ENCODE measurements around the gene PAM.

Gene PAM

DNA sequence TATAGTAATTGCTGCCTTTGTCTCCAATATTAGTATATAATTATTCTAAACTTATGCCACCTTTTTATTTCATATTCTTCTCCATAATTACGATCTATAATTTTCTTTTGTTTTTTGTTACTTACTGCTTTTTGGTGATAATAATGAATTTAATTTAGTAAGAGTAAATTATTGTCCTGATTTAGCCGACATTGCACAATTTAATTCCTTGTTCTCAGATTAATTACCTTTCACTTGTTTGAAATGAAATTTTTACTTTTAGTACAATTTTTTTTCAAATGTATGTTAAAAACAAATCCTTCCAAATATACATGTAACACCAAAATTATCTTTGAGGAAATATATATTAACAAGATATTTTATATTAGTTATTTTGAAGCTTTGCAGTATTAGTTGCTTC, 201.5 kb downstream of the PAM start:
- Histone ChIP-seq H3K27me3 (ENCODE audit: insufficient read depth, low read depth, severe bottlenecking) (no peaks in the 10 kb centered on the region), H3K4me3 (ENCODE audit: low read depth, low read length) (no peak overlapping the region), H3K27ac (no peak overlapping the region), H3K9me3 (ENCODE audit: severe bottlenecking) (no peaks in the 10 kb centered on the region), H3K36me3 (no peaks in the 10 kb centered on the region)
- TF ChIP-seq, protein P1, sequence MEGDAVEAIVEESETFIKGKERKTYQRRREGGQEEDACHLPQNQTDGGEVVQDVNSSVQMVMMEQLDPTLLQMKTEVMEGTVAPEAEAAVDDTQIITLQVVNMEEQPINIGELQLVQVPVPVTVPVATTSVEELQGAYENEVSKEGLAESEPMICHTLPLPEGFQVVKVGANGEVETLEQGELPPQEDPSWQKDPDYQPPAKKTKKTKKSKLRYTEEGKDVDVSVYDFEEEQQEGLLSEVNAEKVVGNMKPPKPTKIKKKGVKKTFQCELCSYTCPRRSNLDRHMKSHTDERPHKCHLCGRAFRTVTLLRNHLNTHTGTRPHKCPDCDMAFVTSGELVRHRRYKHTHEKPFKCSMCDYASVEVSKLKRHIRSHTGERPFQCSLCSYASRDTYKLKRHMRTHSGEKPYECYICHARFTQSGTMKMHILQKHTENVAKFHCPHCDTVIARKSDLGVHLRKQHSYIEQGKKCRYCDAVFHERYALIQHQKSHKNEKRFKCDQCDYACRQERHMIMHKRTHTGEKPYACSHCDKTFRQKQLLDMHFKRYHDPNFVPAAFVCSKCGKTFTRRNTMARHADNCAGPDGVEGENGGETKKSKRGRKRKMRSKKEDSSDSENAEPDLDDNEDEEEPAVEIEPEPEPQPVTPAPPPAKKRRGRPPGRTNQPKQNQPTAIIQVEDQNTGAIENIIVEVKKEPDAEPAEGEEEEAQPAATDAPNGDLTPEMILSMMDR (IDR thresholded peaks at IDR 0.05; ENCODE audit: low read depth, low read length), result no peak
- DNase-seq, result no peak

DNA sequence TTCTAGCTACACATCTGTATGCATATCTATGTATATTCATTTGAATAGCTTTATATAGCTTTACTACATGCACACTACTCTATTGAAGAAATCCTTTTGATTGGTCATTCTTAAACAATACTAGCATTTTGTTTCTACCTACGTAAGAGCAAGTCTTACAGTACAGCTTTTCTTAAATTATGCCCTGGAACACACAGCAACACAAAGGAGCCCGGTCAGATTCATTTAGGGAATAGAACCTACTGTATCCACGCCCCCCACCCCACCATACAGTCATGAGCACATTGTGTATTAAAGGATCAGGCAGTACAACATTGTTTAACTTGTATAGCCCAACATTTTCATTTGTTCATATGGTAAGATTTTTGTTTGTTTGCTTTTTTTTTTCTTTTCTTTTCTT, 202.0 kb downstream of the PAM start:
- no peak overlapping the region for H3K27ac ChIP-seq
- TF ChIP-seq, protein P1 (IDR thresholded peaks at IDR 0.05; ENCODE audit: low read depth, low read length), result no peak
- H3K36me3 ChIP-seq, result no peaks in the 10 kb centered on the region
- no peaks in the 10 kb centered on the region for H3K27me3 ChIP-seq (ENCODE audit: insufficient read depth, low read depth, severe bottlenecking)
- no peaks in the 10 kb centered on the region for H3K9me3 ChIP-seq (ENCODE audit: severe bottlenecking)
- DNase-seq, result no peak
- no peak overlapping the region for H3K4me3 ChIP-seq (ENCODE audit: low read depth, low read length)

DNA sequence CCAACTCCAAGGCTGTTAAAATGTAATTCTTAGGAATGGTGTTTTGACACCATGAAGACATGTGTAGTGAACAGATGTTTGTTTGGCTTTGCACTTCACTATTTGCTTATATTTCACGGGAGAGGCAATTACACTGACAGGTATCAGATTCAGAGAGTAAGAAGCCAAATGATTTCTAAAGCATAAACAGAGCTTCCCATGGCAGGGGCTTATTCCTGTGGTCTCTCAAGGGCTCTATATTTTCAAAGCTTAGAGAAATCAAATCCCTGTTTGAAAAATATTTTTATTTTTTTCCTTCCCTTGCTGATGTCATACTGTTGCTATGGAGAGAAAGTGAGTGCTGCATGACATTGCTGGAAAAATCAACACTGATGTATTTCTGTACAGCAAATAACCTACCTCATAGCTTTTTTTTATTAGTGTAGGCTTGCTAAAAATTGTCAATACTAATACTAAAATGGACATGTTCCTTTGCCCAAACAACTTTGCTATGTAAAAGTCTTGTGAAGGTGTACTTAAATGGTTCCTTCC, 203.4 kb downstream of the PAM start:
- Histone ChIP-seq H3K9me3 (ENCODE audit: severe bottlenecking) (no peaks in the 10 kb centered on the region), H3K4me3 (ENCODE audit: low read depth, low read length) (no peak overlapping the region), H3K27ac (no peak overlapping the region), H3K36me3 (no peaks in the 10 kb centered on the region), H3K27me3 (ENCODE audit: insufficient read depth, low read depth, severe bottlenecking) (no peaks in the 10 kb centered on the region)
- TF ChIP-seq, protein P1 (IDR thresholded peaks at IDR 0.05; ENCODE audit: low read depth, low read length), result no peak
- no peak for DNase-seq

DNA sequence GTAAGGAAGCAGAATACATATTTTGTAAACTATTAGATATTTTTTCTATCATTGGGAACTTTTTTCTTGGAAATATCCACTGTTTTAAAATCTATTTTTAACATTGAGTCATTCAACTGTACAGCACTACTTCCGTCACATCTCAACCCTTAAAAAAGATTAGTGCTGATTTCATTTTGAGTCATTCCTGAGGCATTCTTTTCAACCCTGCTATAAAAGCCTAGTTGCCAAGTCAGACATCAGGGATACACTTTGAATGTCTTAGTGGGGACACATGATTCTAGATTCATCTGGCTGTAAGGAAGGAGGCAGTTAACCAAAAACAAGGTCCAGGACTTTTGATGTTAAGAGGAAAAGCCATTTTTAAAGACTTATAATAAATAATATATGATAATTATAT, 203.9 kb downstream of the PAM start:
- Histone ChIP-seq H3K4me3 (ENCODE audit: low read depth, low read length) (no peak overlapping the region), H3K36me3 (no peaks in the 10 kb centered on the region), H3K27ac (no peak overlapping the region), H3K27me3 (ENCODE audit: insufficient read depth, low read depth, severe bottlenecking) (no peaks in the 10 kb centered on the region), H3K9me3 (ENCODE audit: severe bottlenecking) (no peaks in the 10 kb centered on the region)
- DNase-seq, result no peak
- TF ChIP-seq, protein P1 (IDR thresholded peaks at IDR 0.05; ENCODE audit: low read depth, low read length), result no peak

DNA sequence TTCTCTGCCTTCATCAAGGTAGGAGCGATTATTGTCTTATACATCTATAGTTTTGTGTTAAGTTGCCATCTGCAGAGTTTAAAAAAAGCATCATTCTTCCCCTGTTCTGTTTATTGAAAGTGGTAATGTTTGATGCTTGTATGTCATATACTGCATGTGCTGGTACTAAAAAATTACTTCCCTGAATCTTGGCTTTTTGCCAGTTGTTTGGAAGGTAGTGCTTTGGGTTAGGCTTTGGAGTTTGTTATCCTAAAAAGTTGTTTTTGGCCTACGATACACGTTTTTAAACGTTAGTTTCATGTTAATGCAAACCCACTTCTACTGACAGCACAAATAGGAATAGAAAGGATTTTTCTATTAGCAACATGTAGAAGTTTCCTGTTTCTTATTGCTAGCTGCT, 206.6 kb downstream of the PAM start:
- DNase-seq, result no peak
- Histone ChIP-seq H3K27ac (no peak overlapping the region), H3K36me3 (no peaks in the 10 kb centered on the region), H3K9me3 (ENCODE audit: severe bottlenecking) (no peaks in the 10 kb centered on the region), H3K4me3 (ENCODE audit: low read depth, low read length) (no peak overlapping the region), H3K27me3 (ENCODE audit: insufficient read depth, low read depth, severe bottlenecking) (no peaks in the 10 kb centered on the region)
- TF ChIP-seq, protein P1 (IDR thresholded peaks at IDR 0.05; ENCODE audit: low read depth, low read length), result no peak

DNA sequence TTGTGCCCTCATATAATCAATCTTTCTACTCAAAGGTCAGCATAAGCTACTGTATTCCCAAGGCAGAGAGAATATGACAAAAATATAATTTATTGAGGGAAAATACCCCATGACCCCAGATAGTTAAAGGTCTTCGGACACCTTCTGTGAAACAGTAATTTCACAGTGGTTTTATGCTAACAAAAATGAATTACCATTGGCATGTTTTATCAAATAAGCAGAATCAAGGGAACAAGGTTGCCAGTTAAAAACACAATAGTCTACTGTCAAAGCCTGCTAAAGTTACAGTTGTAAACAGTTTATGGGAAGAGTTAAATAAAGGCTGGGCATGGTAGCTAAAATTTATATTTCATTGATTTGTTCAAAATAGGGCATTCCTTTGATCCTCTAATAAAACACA, 210.5 kb downstream of the PAM start:
- TF ChIP-seq, protein P1 (IDR thresholded peaks at IDR 0.05; ENCODE audit: low read depth, low read length), result no peak
- no peaks in the 10 kb centered on the region for H3K36me3 ChIP-seq
- H3K9me3 ChIP-seq (ENCODE audit: severe bottlenecking), result no peaks in the 10 kb centered on the region
- no peak for DNase-seq
- H3K4me3 ChIP-seq (ENCODE audit: low read depth, low read length), result no peak overlapping the region
- no peaks in the 10 kb centered on the region for H3K27me3 ChIP-seq (ENCODE audit: insufficient read depth, low read depth, severe bottlenecking)
- H3K27ac ChIP-seq, result no peak overlapping the region

Data from WERI-Rb-1 (cell line).